ENCODE results near the gene GJB3. TPM values are rescaled to one million over a fixed set of nuclear protein-coding genes. Genes with fewer than 3 reads are reported as not detected.

Gene GJB3
- total RNA-seq = 0.16 and 0.26 TPM in 2 replicates

DNA sequence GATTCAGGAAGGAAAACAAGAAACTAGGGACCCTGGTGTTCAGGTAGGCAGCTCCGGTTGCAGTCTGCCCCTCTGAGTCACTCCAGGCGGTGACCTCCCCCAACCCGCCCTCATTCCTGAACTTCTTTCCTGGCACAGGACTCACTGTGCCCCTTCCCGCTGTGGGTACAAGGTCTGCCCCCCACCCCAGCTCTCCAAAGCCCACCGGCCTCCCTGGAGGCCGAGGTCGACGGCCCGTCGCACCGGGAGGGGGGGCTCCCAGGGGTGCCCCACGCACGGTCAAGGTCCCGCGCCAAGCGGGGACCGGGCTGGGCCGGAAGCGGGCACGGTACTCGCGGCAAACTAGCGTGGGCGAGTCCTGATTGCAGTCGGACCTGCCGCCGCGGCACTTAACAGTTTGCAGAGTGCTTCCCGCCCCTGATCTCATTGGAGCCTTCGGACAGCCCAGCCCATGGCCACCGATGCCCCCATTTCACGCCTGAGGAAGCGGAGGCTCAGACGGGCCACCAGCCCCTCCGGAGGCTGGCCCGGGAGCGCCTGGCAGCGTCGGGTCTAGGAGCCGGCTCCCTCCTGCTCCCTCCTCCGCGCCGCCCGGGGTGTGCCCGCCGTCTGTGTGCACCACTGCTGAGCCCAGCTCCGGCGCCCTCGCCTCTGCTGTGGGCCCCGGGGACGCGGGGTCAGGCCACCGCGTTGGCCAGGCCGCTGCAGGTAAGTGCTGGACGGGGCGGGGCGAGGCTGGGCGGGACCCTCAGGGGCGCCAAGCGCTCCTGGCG, at the start of gene GJB3:
GJB3 (plus strand) TSS at position 144 of the 773 bp plus-strand sequence. CDS start 3,549 bp downstream, outside the sequence.

DNA sequence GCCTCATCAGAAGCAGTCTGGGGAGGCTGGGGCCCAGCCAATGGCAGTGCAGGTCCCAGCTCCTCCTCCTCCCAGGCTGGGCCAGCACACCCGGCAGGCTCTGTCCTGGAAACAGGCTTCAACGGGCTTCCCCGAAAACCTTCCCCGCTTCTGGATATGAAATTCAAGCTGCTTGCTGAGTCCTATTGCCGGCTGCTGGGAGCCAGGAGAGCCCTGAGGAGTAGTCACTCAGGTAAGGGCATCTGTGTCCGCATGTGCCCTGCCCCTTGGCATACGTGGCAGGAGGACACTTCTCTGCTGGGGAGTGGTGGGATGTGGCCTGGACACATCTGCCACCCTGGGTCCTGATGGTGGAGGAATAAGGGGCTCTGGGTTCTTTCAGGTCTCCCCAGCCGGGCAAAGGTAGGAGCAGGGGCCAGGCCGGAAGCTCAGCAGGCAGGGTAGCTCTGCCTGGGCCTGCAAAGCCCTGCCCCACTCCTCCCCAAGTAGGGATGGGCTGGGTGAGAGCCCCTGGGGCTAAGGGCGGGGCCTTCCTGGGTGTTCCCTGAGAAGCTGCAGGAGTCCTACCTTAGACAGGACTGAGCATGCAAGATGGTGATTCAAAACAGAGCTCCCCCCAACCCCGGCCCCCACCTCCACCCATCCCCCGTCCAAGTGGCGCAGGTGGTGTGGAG, 25.9 kb upstream of the GJB3 start, which contains the start of gene GJB5:
GJB5 (plus strand) TSS at position 84 of the 674 bp plus-strand sequence. CDS start 2,284 bp downstream, outside the sequence.

GRCh38 chr1:34759503-34760357, 21.3 kb upstream of the GJB3 start, which contains the start of gene GJB4:
Gene GJB4 (plus strand): TSS chr1:34759740. CDS start chr1:34761255, 1,515 bp downstream.

GRCh38 chr1:34792868-34793727, 12.1 kb downstream of the GJB3 start, which contains the start of gene GJA4:
Gene GJA4 (plus strand): TSS chr1:34792999. CDS start chr1:34794214, 1,215 bp downstream.

Other genes starting within 250 kb of the GJB3 start
- gene GJB5, start 26.2 kb upstream of the GJB3 start, total RNA-seq = 0.16 and 0.34 TPM in 2 replicates
- not detected in 2 replicates for gene GJB4, start 21.5 kb upstream of the GJB3 start, total RNA-seq
- gene GJA4, start 11.8 kb downstream of the GJB3 start, total RNA-seq = not detected in 2 replicates
- 13.7 and 15.4 TPM in 2 replicates for gene SMIM12, start 78.5 kb downstream of the GJB3 start, total RNA-seq
- under 0.01 TPM in 1 of 2 replicates, not detected in the other for gene DLGAP3, start 148.4 kb downstream of the GJB3 start, total RNA-seq
- gene TMEM35B, start 204.1 kb downstream of the GJB3 start, total RNA-seq = 18.4 and 27.5 TPM in 2 replicates

All from bronchial smooth muscle cell (primary cell).